Measurements from ENCODE around the gene SPECC1. TPM values are rescaled to one million over a fixed set of nuclear protein-coding genes. Genes with fewer than 3 reads are reported as not detected.

The SPECC1 gene
- total and polyA plus RNA-seq, 2 of the 4 experiments (the other 2 are of a cell fraction) = 16.9 to 26.2 TPM

- Histone ChIP-seq H3K4me2 (ENCODE audit: low read depth, low read length) (peak overlapping the region; percentile 58), H2BK5ac (ENCODE audit: low read depth, low read length, poor library complexity, severe bottlenecking) (peak overlapping the region; percentile 95), H4K91ac (ENCODE audit: insufficient read depth, low read depth, low read length) (peak overlapping the region; percentile 71; the same call in 1 of the 2 replicates), H4K8ac (ENCODE audit: low read depth in 2 of 2, low read length in 2 of 2) (peak overlapping the region in 1 of 2 experiments; percentile 62; a peak in 2 of 4 replicates), H2AK9ac (replicated peaks; ENCODE audit: low read depth, low read length, poor library complexity) (no peak overlapping the region), H3K9me1 (ENCODE audit: insufficient read depth, low read length) (peaks cover 7% of the 10 kb centered on the region; the same call in 1 of the 2 replicates), H3K23ac (ENCODE audit: low read depth, low read length) (peak overlapping the region; percentile 57; the same call in 1 of the 2 replicates), H2BK120ac (ENCODE audit: low read depth, low read length) (peak overlapping the region; percentile 98), H3K36me3 (ENCODE audit: control insufficient read depth, insufficient read depth, low read length) (no peaks in the 10 kb centered on the region), H3K9me3 (ENCODE audit: control insufficient read depth, insufficient read depth, low read length) (peaks cover 3% of the 10 kb centered on the region; the same call in 1 of the 2 replicates), H3K4me3 (ENCODE audit: insufficient read depth, low read depth, low read length) (no peak overlapping the region), H3K14ac (replicated peaks; ENCODE audit: low read depth, low read length) (no peak overlapping the region), H3K4ac (ENCODE audit: low read depth, low read length) (peak overlapping the region; percentile 95), H3K27ac (ENCODE audit: insufficient read depth, low read length) (peak overlapping the region; percentile 99; the same call in 1 of the 2 replicates), H2AFZ (replicated peaks; ENCODE audit: low read length, poor library complexity) (no peak overlapping the region), H3K4me1 (ENCODE audit: control insufficient read depth, insufficient read depth, low read length) (peaks cover 9% of the 10 kb centered on the region), H2BK15ac (ENCODE audit: low read depth, low read length) (no peak overlapping the region), H2BK20ac (ENCODE audit: low read depth, low read length) (peak overlapping the region; percentile 54), H4K5ac (ENCODE audit: low read depth, low read length) (no peak overlapping the region), H3K27me3 (ENCODE audit: control insufficient read depth, insufficient read depth, low read length) (no peaks in the 10 kb centered on the region), H2AK5ac (ENCODE audit: low read depth, low read length) (no peak overlapping the region), H3K79me1 (ENCODE audit: low read depth in 1 of 2, low read length in 2 of 2) (no peaks in the 10 kb centered on the region), H4K20me1 (ENCODE audit: insufficient read depth, low read length) (no peaks in the 10 kb centered on the region), H3K18ac (ENCODE audit: low read depth, low read length) (peak overlapping the region; percentile 95), H3K9ac (ENCODE audit: low read depth, low read length) (no peak overlapping the region; the same call in 1 of the 2 replicates), H3K56ac (ENCODE audit: extremely low read depth, insufficient read depth, low read length) (no peak overlapping the region)
- dilution Hi-C loops (cut with HindIII; ENCODE audit: low sequenced_read_pairs, unreplicated experiment) (no loop called here), intact Hi-C loops (cut with micrococcal nuclease) (loop anchor here (5.0 kb wide), 1 partner anchor 79 kb away; no protein-coding TSS in a partner anchor), in situ Hi-C loops (cut with MboI; ENCODE audit: low sequenced_read_pairs) (no loop called here)
- ATAC-seq (ENCODE audit: low read depth) (peak; percentile 96), DNase-seq (peak; percentile 94)
- no TSS peak for BruUV-seq (replicated peaks)
- WGBS, 2 experiments (ENCODE audit: extremely low coverage in 2 of 2, insufficient read length in 1 of 2) = no CpG with 5 or more reads among the region's 4 CpGs
- POLR2A ChIA-PET (ENCODE audit: unreplicated experiment) = interaction anchor here (0.9 kb wide), 1 partner anchor 79 kb away, joined by 3 read pairs; no protein-coding TSS in a partner anchor
- CTCF ChIA-PET = interaction anchor here (1.5 to 1.8 kb wide), 3 partner anchors 9 to 119 kb away, joined by 4 to 7 read pairs (median 5); partner anchors contain the start of gene SPECC1
- TF ChIP-seq CHD1 (IDR thresholded peaks at IDR 0.05; ENCODE audit: low read depth, low read length) = no peak
- no peak for TF ChIP-seq RFX5 (IDR thresholded peaks at IDR 0.05; ENCODE audit: low read depth, low read length)
- TF ChIP-seq CEBPB (IDR thresholded peaks at IDR 0.05; ENCODE audit: low read depth, low read length) = peak; percentile 81
- peak; percentile 95 for TF ChIP-seq RCOR1 (IDR thresholded peaks at IDR 0.05; ENCODE audit: insufficient replicate concordance, low read length)
- TF ChIP-seq MXI1 (IDR thresholded peaks at IDR 0.05; ENCODE audit: borderline replicate concordance, low read depth, low read length) = 0 out of 2 replicates have a peak, but pooled peaks have one; percentile 24
- no peak for TF ChIP-seq MAZ (IDR thresholded peaks at IDR 0.05; ENCODE audit: borderline replicate concordance, low read depth, low read length)
- TF ChIP-seq MAFK (IDR thresholded peaks at IDR 0.05; ENCODE audit: low read depth, low read length) = peak; percentile 38; the same call in 1 of the 2 replicates
- 0 out of 2 replicates have a peak, but pooled peaks have one; percentile 12 for TF ChIP-seq SMC3 (IDR thresholded peaks at IDR 0.05; ENCODE audit: low read depth, low read length)
- no peak for TF ChIP-seq NFE2L2 (IDR thresholded peaks at IDR 0.05; ENCODE audit: low read depth, low read length)
- peak; percentile 92 for TF ChIP-seq FOS (IDR thresholded peaks at IDR 0.05; ENCODE audit: low read depth, low read length)
- peak; percentile 72 for TF ChIP-seq BHLHE40 (IDR thresholded peaks at IDR 0.05; ENCODE audit: low read depth, low read length)
- TF ChIP-seq, protein P1, sequence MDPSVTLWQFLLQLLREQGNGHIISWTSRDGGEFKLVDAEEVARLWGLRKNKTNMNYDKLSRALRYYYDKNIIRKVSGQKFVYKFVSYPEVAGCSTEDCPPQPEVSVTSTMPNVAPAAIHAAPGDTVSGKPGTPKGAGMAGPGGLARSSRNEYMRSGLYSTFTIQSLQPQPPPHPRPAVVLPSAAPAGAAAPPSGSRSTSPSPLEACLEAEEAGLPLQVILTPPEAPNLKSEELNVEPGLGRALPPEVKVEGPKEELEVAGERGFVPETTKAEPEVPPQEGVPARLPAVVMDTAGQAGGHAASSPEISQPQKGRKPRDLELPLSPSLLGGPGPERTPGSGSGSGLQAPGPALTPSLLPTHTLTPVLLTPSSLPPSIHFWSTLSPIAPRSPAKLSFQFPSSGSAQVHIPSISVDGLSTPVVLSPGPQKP (IDR thresholded peaks at IDR 0.05; ENCODE audit: borderline replicate concordance, low read depth, low read length) = no peak
- TF ChIP-seq, protein P2, sequence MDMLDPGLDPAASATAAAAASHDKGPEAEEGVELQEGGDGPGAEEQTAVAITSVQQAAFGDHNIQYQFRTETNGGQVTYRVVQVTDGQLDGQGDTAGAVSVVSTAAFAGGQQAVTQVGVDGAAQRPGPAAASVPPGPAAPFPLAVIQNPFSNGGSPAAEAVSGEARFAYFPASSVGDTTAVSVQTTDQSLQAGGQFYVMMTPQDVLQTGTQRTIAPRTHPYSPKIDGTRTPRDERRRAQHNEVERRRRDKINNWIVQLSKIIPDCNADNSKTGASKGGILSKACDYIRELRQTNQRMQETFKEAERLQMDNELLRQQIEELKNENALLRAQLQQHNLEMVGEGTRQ (IDR thresholded peaks at IDR 0.05; ENCODE audit: low read depth, low read length) = no peak
Measured at GRCh38 chr17:20128036-20128667, 119.0 kb downstream of the SPECC1 start.

Measured in IMR-90 (cell line).